Fibroblast of skin of left biceps (primary cell): ENCODE results near the gene STAT3.
"Not testable (repeated sequence)": the region's sequence is repeated elsewhere in the genome, so short reads cannot be mapped to it uniquely, and the experiment has no call there.

ENCODE experiments used
- DNase-seq, 2 experiments: peaks; one replicate each; pipeline ENCODE4 v3.0.0-alpha.2; 2013; ENCODE audit warnings: low read depth in 2 of 2

STAT3 gene

GRCh38 chr17:42299361-42299760 is 88.9 kb downstream of the STAT3 start:
- not testable (repeated sequence) for DNase-seq

- not testable (repeated sequence) for DNase-seq
Measured at GRCh38 chr17:42297775-42298174, 90.5 kb downstream of the STAT3 start.

- no peak for DNase-seq
Measured at GRCh38 chr17:42296012-42296411, 92.2 kb downstream of the STAT3 start.

- DNase-seq = no peak
Measured at GRCh38 chr17:42294469-42295398, 93.5 kb downstream of the STAT3 start.

GRCh38 chr17:42291129-42291528 is 97.1 kb downstream of the STAT3 start:
- DNase-seq = no peak

- no peak for DNase-seq
Measured at GRCh38 chr17:42290577-42290976, 97.7 kb downstream of the STAT3 start.

- no peak for DNase-seq
Measured at GRCh38 chr17:42289611-42290181, 98.5 kb downstream of the STAT3 start.

- no peak for DNase-seq
Measured at GRCh38 chr17:42288803-42289610, 99.2 kb downstream of the STAT3 start.

- DNase-seq = peak in 1 of 2 experiments; percentile 21
Measured at GRCh38 chr17:42287977-42288802, 100.1 kb downstream of the STAT3 start, which contains the start of gene STAT5A. TSS of gene STAT5A (plus strand) at chr17:42288498. CDS start at chr17:42289412, 914 bp downstream.

- DNase-seq = no peak
Measured at GRCh38 chr17:42287305-42287976, 100.8 kb downstream of the STAT3 start.

- DNase-seq = no peak
Measured at GRCh38 chr17:42286411-42287221, 101.6 kb downstream of the STAT3 start.

GRCh38 chr17:42285346-42286050 is 102.7 kb downstream of the STAT3 start:
- no peak for DNase-seq

GRCh38 chr17:42284566-42284965 is 103.7 kb downstream of the STAT3 start:
- DNase-seq = no peak

- DNase-seq = no peak
Measured at GRCh38 chr17:42284024-42284369, 104.2 kb downstream of the STAT3 start.

GRCh38 chr17:42283241-42284023 is 104.8 kb downstream of the STAT3 start:
- no peak for DNase-seq

- no peak for DNase-seq
Measured at GRCh38 chr17:42282478-42283080, 105.7 kb downstream of the STAT3 start.

GRCh38 chr17:42281571-42282096 is 106.6 kb downstream of the STAT3 start:
- DNase-seq = no peak
